ENCODE data around the gene CACFD1. TPM values are rescaled to one million over a fixed set of nuclear protein-coding genes. Genes with fewer than 3 reads are reported as not detected.

Gene CACFD1
- total RNA-seq, 1 experiment from 2014 or later = 1.5 TPM

DNA sequence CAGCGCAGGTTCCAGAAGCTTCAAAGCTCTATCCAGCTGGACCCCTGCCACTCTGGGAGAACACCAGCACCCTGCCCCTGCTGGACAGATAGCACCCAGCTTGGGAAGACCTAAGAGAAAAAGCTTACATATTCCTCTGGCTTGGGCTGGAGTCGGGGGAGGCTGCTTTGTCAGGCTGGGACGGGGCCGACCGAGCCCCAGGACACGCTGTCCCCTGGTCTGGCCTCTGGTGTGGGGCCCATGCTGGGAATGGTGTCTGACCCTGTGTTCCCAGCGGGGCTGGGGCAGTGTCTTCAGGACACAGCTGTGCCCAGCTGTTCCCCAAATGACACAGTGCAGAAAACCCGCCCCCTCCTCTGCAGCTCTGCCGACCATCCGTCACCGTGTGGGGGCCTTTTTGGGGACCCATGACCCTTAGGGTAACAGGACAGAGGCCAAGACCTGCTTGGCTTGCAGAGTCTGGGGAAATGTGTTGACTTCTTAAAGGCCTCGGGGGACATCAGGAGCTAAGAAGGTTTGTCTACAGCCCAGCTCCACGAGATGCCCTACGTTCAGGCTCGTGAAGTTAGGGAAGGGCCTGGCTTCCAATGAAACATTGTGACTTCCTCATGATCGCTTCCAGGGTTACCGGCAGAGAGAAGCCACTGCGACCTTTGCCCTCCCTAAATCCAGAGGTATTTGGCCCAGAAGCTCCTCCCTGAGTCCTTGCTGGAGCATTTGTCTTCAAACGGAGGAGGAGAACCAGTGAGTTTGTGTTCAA, 39.5 kb downstream of the CACFD1 start:
- CTCF ChIA-PET = interaction anchor here (0.6 to 1.1 kb wide), 3 partner anchors 9 to 1958 kb away, joined by 3 to 5 read pairs (median 3); no protein-coding TSS in a partner anchor
- POLR2A ChIA-PET = no interaction called here
- intact Hi-C loops (cut with micrococcal nuclease) = no loop called here

DNA sequence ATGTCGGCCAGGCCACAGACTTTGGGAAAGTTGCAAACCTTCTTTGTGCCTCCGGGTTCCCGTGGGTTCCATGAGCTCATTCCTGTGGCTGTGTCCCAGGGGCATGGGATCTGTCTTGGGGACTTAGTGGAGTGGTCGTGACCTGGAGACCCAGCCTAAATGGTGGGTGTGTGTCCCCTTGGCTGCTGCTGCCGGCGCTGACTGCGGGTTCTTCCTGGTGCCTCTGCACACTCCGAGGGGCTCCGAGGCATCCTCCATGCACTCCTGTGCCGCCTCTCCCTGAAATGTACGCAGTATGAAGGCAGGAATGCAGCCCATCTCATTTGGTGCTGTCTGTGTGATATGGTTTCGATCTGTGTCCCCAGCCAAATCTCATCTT, 40.1 kb downstream of the CACFD1 start:
- DNase-seq (ENCODE audit: unreplicated experiment) = no peak
- no peaks in the 10 kb centered on the region for H3K4me1 Mint-ChIP-seq (ENCODE audit: insufficient read depth, unreplicated experiment)
- no peaks in the 10 kb centered on the region for H3K36me3 Mint-ChIP-seq (ENCODE audit: insufficient read depth, unreplicated experiment)
- POLR2A ChIA-PET = no interaction called here
- H3K27ac Mint-ChIP-seq (ENCODE audit: low read depth, unreplicated experiment) = no peak overlapping the region
- peaks cover 16% of the 10 kb centered on the region for H3K9me3 Mint-ChIP-seq (ENCODE audit: unreplicated experiment)
- CTCF ChIA-PET = interaction anchor here (1.1 kb wide), 1 partner anchor 11 kb away, joined by 5 read pairs; no protein-coding TSS in a partner anchor
- BruUV-seq (replicated peaks) = no TSS peak
- intact Hi-C loops (cut with micrococcal nuclease) = no loop called here
- no peak overlapping the region for H3K4me3 Mint-ChIP-seq (ENCODE audit: unreplicated experiment)
- H3K27me3 Mint-ChIP-seq (ENCODE audit: insufficient read depth, unreplicated experiment) = peaks cover 61% of the 10 kb centered on the region
- TF ChIP-seq, protein P1, sequence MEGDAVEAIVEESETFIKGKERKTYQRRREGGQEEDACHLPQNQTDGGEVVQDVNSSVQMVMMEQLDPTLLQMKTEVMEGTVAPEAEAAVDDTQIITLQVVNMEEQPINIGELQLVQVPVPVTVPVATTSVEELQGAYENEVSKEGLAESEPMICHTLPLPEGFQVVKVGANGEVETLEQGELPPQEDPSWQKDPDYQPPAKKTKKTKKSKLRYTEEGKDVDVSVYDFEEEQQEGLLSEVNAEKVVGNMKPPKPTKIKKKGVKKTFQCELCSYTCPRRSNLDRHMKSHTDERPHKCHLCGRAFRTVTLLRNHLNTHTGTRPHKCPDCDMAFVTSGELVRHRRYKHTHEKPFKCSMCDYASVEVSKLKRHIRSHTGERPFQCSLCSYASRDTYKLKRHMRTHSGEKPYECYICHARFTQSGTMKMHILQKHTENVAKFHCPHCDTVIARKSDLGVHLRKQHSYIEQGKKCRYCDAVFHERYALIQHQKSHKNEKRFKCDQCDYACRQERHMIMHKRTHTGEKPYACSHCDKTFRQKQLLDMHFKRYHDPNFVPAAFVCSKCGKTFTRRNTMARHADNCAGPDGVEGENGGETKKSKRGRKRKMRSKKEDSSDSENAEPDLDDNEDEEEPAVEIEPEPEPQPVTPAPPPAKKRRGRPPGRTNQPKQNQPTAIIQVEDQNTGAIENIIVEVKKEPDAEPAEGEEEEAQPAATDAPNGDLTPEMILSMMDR (IDR thresholded peaks at IDR 0.05; ENCODE audit: unreplicated experiment) = no peak

More for the DNA sequence above, 39.5 kb downstream of the CACFD1 start:
- H3K4me1 Mint-ChIP-seq (ENCODE audit: insufficient read depth, unreplicated experiment) = no peaks in the 10 kb centered on the region
- H3K4me3 Mint-ChIP-seq (ENCODE audit: unreplicated experiment) = no peak overlapping the region
- DNase-seq (ENCODE audit: unreplicated experiment) = no peak
- TF ChIP-seq, protein P1 (IDR thresholded peaks at IDR 0.05; ENCODE audit: unreplicated experiment) = no peak
- BruUV-seq (replicated peaks) = no TSS peak
- peaks cover 61% of the 10 kb centered on the region for H3K27me3 Mint-ChIP-seq (ENCODE audit: insufficient read depth, unreplicated experiment)
- no peaks in the 10 kb centered on the region for H3K36me3 Mint-ChIP-seq (ENCODE audit: insufficient read depth, unreplicated experiment)
- H3K9me3 Mint-ChIP-seq (ENCODE audit: unreplicated experiment) = peaks cover 16% of the 10 kb centered on the region
- no peak overlapping the region for H3K27ac Mint-ChIP-seq (ENCODE audit: low read depth, unreplicated experiment)

DNA sequence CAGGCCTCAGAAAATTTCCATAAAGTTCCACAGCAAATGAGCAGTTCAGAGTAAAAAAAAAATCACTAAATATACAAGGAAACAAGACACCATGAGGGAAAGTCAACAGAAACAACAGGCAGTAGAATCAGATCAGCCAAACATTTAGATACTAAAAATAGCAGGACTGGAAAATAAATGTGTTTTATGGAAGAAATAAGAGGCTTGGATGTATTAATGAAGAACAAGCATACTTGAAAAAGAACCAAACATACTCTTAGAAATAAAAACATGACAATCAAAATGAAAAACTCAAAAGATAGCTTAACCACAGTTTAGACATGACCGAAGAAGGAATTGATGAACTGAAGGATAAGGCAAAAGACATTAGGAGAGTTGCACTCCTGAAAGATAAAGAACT, 42.3 kb downstream of the CACFD1 start:
- CTCF ChIA-PET = no interaction called here
- DNase-seq (ENCODE audit: unreplicated experiment) = no peak
- TF ChIP-seq, protein P1 (IDR thresholded peaks at IDR 0.05; ENCODE audit: unreplicated experiment) = no peak
- peaks cover 16% of the 10 kb centered on the region for H3K9me3 Mint-ChIP-seq (ENCODE audit: unreplicated experiment)
- no peak overlapping the region for H3K4me3 Mint-ChIP-seq (ENCODE audit: unreplicated experiment)
- peaks cover 61% of the 10 kb centered on the region for H3K27me3 Mint-ChIP-seq (ENCODE audit: insufficient read depth, unreplicated experiment)
- intact Hi-C loops (cut with micrococcal nuclease) = no loop called here
- POLR2A ChIA-PET = no interaction called here
- H3K36me3 Mint-ChIP-seq (ENCODE audit: insufficient read depth, unreplicated experiment) = no peaks in the 10 kb centered on the region
- H3K27ac Mint-ChIP-seq (ENCODE audit: low read depth, unreplicated experiment) = no peak overlapping the region
- no peaks in the 10 kb centered on the region for H3K4me1 Mint-ChIP-seq (ENCODE audit: insufficient read depth, unreplicated experiment)
- no TSS peak for BruUV-seq (replicated peaks)

DNA sequence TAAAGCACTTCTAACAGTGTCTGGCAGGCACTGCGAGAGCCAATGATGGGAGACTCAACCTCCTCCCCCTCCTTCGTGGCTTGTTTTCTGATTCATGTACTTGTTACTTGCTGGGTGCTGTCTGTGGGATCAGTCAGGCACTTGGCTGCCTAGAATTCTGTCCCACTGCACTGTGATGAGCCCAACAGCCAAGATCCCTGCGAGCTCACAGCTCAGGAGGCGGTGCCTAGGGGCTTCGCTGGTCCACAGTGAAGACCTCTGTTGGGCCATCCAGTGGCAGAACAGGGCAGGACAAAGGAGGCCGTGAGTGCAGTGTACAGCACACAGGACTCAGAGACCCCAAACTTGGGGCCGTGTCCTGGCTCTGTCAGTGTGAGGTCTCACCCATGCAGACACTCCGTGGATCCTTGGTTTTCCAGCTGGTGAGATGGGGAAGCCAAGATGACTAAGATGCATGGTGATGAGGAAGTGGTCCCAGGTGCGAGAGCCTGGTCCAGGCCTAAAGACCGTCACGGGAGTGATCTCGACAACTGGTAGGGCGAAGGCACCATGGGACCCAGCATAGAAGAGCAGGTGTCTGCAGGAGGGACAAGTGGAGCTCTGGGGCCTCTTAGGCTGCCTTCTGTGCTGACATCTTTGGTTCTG, 45.5 kb downstream of the CACFD1 start:
- no peaks in the 10 kb centered on the region for H3K36me3 Mint-ChIP-seq (ENCODE audit: insufficient read depth, unreplicated experiment)
- H3K27ac Mint-ChIP-seq (ENCODE audit: low read depth, unreplicated experiment) = no peak overlapping the region
- CTCF ChIA-PET = interaction anchor here (0.5 to 1.3 kb wide), 4 partner anchors 12 to 102 kb away, joined by 3 to 4 read pairs (median 4); no protein-coding TSS in a partner anchor
- POLR2A ChIA-PET = no interaction called here
- intact Hi-C loops (cut with micrococcal nuclease) = no loop called here
- no peak for DNase-seq (ENCODE audit: unreplicated experiment)
- no peak overlapping the region for H3K4me3 Mint-ChIP-seq (ENCODE audit: unreplicated experiment)
- peaks cover 16% of the 10 kb centered on the region for H3K9me3 Mint-ChIP-seq (ENCODE audit: unreplicated experiment)
- TF ChIP-seq, protein P1 (IDR thresholded peaks at IDR 0.05; ENCODE audit: unreplicated experiment) = no peak
- H3K27me3 Mint-ChIP-seq (ENCODE audit: insufficient read depth, unreplicated experiment) = peaks cover 39% of the 10 kb centered on the region
- BruUV-seq (replicated peaks) = no TSS peak
- H3K4me1 Mint-ChIP-seq (ENCODE audit: insufficient read depth, unreplicated experiment) = peaks cover 7% of the 10 kb centered on the region

Data from MCF 10A (cell line).